ENCODE data around the gene DIPK1A.

Gene DIPK1A

DNA sequence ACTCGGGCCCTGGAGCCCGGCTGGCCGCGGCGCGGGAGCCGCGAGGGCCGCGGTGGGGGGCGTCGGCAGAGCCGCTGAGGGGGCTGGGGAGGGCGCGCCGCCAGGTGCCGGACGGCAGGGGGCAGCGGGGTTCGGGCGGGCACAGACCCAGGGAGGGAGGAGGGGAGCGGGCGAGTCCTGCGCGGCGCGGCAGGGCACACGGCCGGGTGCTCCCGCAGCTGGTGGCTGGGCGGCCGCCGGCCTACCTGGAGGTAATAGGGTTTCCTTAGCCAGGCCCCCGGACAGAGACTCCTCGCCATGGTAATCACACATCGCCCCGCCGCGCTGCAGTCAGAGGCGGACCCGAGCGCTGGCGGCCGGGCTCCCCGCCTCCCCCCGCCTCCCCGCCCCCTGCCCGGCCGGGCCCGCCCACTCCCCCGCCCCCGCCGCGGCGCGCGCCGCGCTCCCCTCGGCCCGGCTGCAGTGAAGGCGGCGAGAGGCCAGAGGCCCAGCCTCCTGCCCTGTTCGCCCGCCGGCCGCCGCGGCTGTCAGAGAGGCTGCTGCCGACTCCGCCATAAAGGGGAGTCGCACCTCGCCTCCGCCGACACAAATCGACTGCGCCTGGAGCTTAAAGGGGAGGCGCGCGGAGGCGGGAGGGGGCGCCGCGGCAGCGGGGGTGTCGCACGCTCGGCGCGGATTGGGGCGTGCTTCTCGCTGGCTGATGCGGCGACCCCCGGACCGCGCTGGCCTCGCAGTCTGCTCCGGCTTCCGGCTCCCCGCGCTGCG, at the start of gene DIPK1A:
Gene DIPK1A, minus strand, starts transcription at position 332 of the 765 bp plus-strand sequence. Its CDS starts 33 bp downstream, at position 299.
- FAIRE-seq: no peak

DNA sequence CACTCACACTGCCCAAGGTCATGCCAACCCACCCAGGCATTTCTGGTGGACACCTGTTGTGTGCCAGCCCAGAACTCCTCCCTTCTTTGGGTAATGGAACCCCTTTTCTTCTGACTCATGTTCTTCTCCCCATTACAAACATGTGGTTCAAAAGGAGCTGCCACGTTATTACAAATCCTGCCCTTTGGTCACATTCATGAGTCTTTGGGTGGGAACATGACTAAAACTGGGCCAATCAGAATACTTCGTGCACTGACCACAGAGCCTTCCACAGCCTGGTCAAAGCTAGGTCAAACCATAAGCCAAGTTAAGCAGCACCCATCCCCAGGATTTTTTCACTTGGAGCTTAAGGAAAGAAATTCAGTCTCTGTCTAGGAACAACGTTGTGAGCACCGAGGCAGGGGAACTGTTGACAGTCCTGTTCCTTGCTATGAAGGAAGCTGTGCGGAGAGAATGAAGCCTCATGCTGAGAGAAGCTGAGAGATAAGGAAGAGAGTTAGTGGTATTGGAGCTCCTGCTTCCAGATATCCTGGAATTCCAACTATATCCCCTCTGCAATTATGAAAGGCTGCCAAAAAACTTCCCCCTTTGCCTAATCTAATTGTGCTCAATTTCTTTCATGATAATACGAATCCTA, 46.8 kb upstream of the DIPK1A start:
- no peak for FAIRE-seq

DNA sequence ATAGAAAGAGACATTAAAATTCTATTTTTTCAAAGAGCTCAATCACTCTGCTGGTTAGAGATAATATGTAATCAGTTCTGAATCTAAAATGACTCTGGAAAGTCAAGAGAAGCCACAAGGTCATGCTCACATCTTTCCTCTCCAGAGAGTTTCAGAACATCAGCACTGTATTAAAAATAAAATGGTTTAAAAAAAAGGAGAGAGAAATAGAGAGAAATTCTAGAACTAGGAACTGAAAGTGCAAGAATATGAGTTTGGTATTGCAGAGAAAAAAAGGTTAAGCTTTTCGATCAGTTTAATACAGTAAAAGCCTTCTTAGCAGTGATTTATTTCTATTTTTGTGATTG, 44.0 kb upstream of the DIPK1A start:
- no peak for FAIRE-seq

DNA sequence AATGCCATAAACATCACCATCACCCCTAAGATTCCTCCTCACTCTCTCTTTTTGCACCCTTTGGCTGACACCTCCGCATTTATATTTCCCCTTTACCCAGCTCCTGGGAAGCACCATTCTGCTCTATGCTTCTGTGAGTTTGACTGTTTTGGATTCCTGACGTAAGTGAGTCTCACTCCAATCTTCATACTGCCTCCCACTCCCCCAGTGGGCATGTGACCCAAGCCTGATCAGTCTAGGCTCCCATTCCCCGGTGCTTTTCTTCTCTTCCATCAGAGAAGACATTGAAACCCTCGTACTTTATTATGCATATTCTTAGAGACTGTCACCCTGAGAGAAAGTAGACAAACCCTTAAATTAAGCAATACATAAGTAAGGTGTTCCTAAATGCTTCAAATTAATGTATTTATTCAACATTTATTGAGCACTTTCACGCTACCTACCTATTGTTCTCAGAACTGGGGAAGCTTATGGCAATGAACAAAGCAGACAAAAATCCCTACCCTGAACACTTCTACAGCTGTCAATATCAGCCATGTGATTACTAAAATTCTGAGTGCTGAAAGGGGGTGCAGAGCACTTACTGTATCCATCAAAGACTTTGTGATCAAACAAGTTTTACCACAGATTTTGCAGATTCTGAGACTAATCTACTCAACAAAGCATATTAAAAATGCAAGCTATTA, 43.4 kb upstream of the DIPK1A start:
- FAIRE-seq: no peak

DNA sequence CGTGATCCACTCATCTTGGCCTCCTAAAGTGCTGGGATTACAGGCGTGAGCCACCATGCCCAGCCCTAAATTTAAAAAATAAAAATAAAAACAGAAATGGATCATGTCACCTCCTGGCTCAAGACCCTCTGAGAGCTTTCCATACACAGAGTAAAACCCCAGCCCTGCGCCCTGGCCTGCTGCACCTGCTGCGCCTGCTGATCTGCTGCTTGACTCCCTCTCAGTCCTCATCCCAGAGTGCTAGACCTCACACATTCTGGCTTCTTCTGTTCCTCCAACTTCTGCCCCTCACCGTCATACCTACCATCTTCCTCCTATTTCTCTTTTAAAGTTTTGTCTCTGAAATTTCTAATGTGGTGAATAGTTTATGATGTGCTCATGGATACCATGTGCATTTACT, 42.7 kb upstream of the DIPK1A start:
- no peak for FAIRE-seq

DNA sequence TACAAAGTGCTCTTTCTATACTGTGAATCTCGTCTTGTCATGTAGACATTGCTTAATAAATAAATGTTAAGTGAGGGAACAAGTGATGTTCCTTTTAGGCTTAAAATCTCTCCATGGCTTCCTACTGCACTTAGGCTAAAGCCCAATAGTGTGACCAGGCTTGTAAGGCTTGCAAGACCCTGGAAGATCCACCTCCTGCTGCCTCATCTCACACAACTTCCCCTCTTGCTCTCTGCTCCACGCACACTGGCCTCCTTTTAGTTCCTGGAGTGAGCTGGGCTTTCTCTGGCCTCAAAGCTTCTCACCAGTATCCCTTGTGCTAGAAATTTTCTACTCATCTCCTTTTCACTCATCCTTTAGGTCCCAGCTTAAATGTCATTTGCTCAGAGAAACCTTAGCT, 41.5 kb upstream of the DIPK1A start:
- FAIRE-seq: no peak

DNA sequence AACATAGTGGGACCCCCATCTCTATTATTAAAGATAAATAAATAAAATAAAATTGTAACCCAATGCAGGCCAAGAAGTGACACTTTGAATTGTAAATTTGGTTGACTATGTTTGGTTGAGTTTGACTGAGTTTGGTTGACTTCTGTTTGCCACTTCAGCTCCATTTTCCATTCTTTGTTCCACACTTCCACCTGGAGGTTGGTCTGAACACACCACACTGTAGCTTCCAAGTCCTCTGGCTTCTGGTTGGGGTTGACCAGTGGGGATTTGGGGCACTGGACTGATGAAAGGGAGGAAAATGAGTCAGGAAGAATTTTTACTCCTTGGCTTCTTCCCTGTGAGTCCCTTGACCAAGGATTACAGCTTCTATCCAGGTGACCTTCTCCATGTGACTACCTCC, 40.6 kb upstream of the DIPK1A start:
- FAIRE-seq: no peak

DNA sequence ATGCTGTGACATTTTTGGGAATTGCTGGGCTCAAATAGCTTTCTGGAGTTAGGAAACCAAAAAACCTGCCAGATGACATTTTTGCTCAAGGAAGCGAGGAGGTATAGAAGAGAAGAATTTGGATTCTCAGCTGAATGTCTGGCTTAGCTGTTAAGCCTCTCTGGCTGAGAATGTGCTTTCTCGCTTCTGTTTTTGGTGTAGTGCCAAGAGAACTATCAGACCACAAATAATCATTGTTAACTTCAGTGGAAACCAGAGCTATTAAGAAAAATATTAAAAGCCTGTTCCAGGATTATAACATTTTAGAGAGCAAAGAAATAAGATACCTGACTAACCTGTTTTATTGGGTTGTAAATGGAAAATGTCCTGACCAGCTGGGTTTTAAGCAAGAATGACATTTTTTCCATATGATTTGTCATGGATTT, 39.5 kb upstream of the DIPK1A start:
- no peak for FAIRE-seq

DNA sequence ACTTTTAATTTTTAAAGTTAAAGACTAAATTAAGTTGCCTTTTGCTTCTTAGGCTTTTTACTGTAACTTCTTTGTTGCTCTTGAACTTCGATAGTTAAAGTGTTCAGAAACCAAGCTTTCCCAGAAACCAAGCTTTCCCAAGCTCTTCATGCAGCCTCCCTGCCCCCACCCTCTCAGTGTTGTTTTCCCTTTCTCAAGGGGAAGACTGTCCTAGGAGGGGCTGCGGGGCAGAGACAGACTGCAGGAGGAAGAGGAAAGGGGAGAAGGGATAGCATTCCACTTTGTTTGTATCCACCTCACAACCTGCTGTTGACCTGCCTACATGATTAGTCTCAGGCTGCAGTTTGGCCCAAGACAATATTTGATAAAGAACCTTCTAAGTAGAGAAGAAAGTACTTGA, 39.0 kb upstream of the DIPK1A start:
- FAIRE-seq: no peak

DNA sequence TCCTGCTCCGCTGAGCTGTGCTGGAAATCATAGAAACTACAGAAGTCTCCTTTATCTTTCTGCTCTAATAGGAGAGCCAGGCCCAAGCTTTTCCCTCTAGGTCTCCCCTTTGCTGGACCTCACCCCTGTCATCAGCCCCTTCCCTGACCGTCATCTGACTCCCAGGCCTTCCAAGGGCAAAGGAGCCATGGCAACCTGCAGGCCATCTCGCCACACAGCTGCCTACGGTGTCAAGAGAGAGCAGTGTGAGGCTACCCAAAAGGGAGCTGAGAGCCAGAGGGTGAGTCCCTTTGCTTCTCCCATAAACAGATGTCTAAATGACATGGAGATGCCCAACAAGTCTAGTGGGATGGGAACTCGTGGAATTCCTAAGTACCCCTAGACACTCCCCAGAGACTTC, 37.6 kb upstream of the DIPK1A start:
- FAIRE-seq: no peak

DNA sequence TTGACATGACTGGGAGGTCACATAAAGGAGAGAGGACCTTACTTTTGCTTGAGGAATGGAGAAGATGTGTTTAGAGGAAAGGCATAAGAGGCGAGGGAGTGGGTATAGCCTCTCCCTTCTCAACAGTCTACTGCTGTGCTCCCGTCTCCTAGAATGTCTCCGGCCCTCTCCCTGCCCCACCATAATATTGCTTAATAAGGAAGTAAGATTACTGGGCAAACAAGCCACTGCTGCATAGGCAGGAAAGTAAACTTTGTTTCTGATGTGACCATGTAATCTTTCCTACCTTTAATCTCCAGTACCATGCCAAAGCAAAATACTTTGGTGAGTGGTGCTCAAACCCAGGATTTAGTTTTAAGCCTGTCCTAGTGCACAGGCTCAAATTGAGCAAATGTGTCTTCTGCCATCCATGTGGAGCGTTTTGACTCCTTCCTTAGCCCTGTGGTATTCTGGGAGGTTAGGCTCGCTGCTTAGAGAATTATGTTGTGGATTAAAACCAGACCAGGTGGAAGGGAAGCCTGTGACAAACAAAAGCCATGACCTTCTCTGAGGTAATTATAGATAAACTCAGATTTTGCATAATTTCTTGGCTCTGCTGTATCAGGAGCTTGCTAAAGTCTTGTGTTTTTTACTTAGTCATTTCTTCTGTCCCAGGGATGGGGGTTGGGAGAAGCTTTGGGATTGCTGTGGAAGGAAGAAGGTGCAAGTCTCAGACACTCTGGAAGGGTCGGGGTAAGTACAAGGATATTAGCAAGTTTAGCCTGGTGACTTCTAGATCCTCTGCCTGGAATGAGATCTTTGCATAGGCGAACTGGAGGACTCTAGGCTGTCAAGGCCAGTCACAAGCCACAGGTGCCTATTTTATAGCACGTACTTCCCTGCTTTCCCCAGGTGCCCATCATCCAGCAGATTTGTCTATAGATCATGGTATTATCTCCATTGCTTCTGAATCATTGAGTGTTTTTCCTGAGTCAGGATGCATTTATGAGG, 34.5 kb upstream of the DIPK1A start:
- FAIRE-seq: no peak

DNA sequence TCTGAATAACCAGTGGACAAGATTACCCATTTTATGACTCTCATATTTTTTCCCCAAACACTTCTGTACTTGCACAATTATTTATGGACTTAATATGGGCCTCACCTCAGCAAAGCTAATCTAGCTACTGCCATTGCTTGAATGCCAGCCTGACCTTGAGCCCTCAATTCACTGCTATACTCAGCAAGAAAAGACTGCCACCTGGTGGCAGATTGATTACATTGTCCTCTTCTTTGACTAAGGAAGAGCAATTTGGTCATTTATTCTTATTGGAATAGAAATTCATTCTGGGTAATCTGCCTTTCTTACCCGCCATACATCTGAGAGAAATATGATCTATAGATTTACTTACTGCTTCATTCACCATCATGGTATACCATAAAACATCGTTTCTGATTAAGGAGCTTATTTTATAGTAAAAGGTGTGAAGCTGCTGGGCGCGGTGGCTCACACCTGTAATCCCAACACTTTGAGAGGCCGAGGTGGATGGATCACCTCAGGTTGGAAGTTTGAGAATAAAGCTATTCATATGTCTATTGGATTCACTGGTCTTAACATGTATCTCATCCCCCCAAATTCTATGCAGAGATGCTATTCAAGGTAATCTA, 32.9 kb upstream of the DIPK1A start:
- peak; percentile 95 for FAIRE-seq

DNA sequence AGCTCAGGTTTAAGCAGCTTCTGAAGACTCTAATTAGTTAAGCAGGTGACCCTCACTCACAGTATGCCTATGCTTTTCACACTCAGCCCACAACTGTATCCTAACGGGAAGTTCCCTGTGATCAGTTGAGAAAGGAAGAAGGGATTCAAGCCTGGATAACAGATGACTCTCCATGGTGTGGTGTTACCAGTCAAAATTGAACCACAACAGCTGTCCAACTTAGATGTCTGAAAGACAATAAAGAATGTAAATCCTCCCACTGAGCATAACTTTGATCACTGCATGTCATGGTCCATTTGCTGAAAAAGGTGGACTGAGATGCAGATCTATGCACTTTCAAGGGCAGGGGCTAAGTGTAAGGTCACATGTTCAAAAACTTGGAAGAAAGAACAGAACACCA, 32.3 kb upstream of the DIPK1A start:
- FAIRE-seq: no peak

DNA sequence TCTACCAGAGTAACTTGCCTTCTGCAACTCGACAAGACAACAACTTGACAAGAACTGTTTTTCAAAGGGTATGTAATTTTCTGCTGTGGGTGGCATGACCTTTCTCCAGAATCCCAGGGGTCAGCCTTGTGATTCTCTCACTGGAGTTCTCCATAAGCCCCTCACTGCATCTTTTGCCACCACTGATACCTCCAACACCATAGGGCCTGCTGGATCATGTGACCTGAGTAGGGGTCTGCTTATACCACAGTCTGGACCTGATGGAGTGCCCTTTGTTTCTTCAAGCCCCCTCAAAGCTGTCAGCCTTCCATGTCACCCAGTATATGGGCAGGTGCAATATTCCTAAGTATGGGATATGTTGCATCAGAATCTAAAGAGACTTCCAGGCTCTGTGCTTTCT, 31.6 kb upstream of the DIPK1A start:
- FAIRE-seq: no peak

DNA sequence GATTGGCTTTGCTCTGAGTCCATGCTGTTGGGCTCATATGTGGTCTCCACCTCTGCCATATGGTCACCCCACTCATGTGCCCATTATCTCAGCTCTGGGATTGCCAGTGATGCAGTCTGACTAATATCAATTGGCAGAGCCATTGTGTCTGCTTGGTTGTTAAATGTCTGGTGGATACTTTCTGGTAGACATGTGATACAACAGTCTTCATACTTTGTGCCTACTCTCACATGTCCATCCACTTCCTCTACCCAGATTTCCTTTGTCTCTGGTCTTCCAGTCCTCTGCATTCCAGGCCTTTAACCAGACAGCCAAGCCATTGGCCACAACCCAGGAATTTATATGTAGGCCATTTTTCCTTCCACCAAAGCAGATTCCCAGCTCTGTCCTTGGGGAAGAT, 30.8 kb upstream of the DIPK1A start:
- no peak for FAIRE-seq

DNA sequence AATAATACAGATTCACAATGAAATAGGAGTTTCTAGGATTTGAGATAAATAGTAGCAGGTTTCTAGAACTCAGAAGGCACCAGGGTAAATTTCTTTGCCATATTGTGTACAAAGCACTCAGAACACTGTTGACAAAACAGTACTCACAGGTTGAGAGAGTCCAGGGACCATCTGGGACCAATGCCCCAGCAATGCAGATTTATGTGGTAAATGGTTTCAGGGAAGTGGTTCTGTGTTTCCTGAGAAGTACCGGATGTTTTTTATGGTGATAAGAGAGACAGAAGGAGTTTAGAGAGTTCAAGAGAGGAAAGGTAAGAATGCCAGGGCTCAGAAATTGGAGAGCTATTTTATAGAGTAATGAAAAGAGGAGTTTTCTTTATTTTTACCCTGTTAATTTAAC, 29.6 kb upstream of the DIPK1A start:
- FAIRE-seq: no peak

DNA sequence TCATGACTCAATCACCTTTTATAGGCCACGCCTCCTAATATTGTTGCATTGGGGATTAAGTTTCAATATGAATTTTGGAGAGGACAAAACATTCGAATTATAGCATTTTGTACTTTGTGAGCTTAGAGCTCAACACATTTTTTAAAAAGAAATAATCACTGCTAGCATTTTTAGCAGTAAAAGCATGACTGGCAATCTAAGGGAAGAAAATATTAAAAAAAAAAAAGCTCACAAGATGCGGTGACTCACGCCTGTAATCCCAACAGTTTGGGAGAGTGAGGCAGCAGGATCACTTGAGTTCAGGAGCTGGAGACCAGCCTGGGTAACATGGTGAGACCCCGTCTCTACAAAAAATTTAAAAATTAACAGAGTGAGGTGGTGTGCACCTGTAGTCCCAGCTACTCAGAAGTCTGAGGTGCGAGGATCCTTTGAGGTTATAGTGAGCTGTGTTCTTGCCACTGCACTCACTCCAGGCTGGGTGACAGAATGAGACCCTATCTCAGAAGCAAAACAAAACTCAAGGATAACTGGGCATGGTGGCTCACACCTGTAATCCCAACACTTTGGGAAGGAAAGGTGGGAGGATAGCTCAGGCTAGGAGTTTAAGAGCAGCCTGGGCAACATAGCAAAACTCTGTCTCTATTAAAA, 28.8 kb upstream of the DIPK1A start:
- FAIRE-seq: no peak

DNA sequence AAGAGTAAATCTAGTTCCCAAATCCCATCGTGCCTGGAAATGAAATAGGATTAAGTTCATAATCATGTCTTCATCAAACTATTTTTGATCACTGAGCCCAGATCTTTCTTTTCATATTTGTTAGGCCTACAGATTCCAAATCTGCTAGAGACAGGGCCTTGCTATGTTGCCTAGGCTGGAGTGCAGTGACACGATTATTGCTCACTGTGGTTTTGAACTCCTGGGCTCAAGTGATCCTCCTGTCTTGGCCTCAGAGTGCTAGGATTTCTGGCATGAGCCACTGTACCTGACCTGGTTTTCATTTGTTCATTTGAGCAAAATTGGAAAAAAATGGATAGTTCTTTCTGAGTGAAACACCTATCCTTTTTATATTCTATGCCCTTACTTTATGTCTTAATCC, 28.0 kb upstream of the DIPK1A start:
- FAIRE-seq: no peak

DNA sequence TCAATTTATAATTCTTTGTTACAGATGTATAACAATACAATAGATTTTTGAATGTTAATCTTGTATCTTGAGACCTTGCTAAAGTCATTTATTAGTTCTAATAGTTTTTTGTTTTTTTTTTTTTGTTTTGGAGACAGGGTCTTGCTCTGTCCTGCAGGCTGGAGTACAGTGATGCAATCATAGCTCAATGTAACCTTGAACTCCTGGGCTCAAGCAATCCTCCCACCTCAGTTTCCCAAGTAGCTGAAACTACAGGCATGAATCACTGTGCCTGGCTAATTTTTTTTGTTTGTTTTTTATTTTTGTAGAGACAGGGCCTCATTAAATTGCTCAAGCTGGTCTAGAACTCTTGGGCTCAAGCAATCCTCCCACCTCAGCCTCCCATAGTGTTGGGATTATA, 26.2 kb upstream of the DIPK1A start:
- FAIRE-seq: no peak

DNA sequence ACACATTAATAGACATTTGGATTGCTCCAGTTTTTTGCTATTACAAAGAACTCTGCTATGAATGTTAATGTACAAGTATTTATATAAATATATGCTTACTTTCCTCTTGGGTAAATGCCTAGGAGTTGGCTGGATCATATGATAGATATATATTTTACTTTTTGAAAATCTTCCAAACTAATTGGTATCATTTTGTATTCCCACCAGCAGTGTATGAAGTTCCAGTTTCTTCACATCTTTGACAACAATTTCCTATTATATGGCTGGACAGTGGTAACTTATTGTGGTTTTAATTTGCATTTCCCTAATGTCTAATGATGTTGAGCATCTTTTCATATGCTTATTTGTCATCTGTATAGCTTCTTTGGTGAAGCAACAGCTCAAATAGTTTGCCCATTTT, 23.8 kb upstream of the DIPK1A start:
- FAIRE-seq: no peak

DNA sequence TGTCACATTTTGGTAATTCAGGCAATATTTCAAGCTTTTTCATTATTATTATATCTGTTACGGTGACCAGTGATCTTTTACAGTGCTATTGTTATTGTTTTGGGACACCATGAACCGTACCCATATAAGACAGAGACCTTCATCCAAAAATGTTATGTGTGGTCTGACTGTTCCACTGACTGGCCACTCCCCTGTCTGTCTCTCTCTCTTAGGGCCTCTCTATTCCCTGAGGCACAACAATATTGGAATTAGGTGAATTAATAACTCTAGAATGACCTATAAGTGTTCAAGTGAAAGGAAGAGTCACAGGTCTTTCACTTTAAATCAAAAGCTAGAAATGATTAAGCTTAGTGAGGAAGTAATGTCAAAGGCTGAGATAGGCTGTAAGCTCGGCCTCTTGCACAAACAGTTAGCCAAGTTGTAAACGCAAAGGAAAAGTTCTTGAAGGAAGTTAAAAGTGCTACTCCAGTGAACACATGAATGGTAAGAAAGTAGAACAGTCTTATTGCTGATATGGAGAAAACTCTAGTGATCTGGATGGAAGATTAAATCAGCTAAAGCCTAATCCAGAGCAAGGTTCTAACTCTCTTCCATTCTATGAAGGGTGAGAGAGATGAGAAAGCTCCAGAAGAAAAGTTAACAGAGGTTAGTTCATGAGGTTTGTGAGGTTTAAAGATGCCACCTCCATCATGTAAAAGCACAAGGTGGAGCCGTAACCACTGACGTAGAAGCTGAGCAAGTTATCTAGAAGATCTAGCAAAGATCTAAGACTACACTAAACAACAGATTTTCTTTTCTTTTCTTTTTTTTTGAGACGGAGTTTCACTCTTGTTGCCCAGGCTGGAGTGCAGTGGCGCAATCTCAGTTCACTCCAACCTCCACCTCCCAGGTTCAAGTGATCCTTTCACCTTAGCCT, 19.7 kb upstream of the DIPK1A start:
- no peak for FAIRE-seq
